Ascending aorta (tissue), 2 donors: ENCODE results near the gene UBALD2. TPM values are rescaled to one million over a fixed set of nuclear protein-coding genes. Genes with fewer than 3 reads are reported as not detected.

Source experiments
- DNase-seq, 2 donors: peaks; one replicate each; pipeline ENCODE4 v3.0.0-alpha.2; 2019; ENCODE audit warnings: low spot score in 2 of 2
- H3K27ac ChIP-seq, 2 donors: fragments of 200-600 bp; sonication (generic); one replicate each; pipeline ENCODE4 v1.5.1; 2016 to 2017; ENCODE audit warnings: mild to moderate bottlenecking in 1 of 2
- H3K27me3 ChIP-seq: fragments of 200-600 bp; sonication (generic); one replicate; pipeline ENCODE4 v1.5.1; 2017
- H3K36me3 ChIP-seq, 2 donors: fragments of 200-600 bp; sonication (generic); one replicate each; pipeline ENCODE4 v1.5.1; 2016
- H3K4me1 ChIP-seq, 2 donors: fragments of 200-600 bp; sonication (generic); one replicate each; pipeline ENCODE4 v1.5.1; 2016 to 2017; ENCODE audit warnings: mild to moderate bottlenecking in 1 of 2
- H3K4me3 ChIP-seq, 2 donors: fragments of 200-600 bp; sonication (generic); one replicate each; pipeline ENCODE4 v1.5.1; 2016 to 2017; ENCODE audit warnings: mild to moderate bottlenecking in 1 of 2
- H3K9me3 ChIP-seq, 2 donors: fragments of 200-600 bp; sonication (generic); one replicate each; pipeline ENCODE4 v1.5.1; 2016
- CTCF ChIP-seq, 3 experiments: fragments of 200-600 bp in 2 of 3; fragments of 450-650 bp in 1 of 3; sonication (generic) in 2 of 3; IDR thresholded peaks; one replicate each; pipeline ENCODE4 v1.5.1; 2016 to 2019; ENCODE audit warnings: antibody characterized with exemption in 3 of 3, mild to moderate bottlenecking in 1 of 3, moderate library complexity in 1 of 3
- intact Hi-C: fragments of 100-400 bp; cut with DNase I; formaldehyde crosslinking; loops from one replicate; pipeline ENCODE4 v1.15.1; 2023
- total RNA-seq: library from RNA; depleted of rRNA; stranded (reverse); fragments of >200 nt; gene quantifications from one replicate; pipeline ENCODE4 v1.1.0, GENCODE V29; 2016

UBALD2 gene
- total RNA-seq, 1 donor from 2014 or later, result 15.9 TPM

GRCh38 chr17:76279742-76280287 lies 14.7 kb downstream of the UBALD2 start:
- DNase-seq, result no peak
- H3K4me3 ChIP-seq, result no peak overlapping the region
- H3K9me3 ChIP-seq, result no peaks in the 10 kb centered on the region
- intact Hi-C loops, result loop anchor here (1.0 to 10.0 kb wide), 3 partner anchors 38 to 375 kb away; partner anchors contain the start of genes MRPL38 and RNF157
- H3K4me1 ChIP-seq, result peaks cover 0 to 3% of the 10 kb centered on the region in 2 donors
- H3K36me3 ChIP-seq, result no peaks in the 10 kb centered on the region
- H3K27me3 ChIP-seq, result no peaks in the 10 kb centered on the region
- H3K27ac ChIP-seq, result no peak overlapping the region
- no peak for TF ChIP-seq CTCF (IDR thresholded peaks at IDR 0.05)

GRCh38 chr17:76280650-76281049 lies 15.5 kb downstream of the UBALD2 start:
- intact Hi-C loops, result no loop called here
- no peak for TF ChIP-seq CTCF (IDR thresholded peaks at IDR 0.05)

GRCh38 chr17:76281573-76282371 lies 16.6 kb downstream of the UBALD2 start:
- Histone ChIP-seq H3K27ac (no peak overlapping the region), H3K27me3 (no peaks in the 10 kb centered on the region), H3K36me3 (no peaks in the 10 kb centered on the region), H3K4me3 (no peak overlapping the region), H3K9me3 (no peaks in the 10 kb centered on the region), H3K4me1 (peaks cover 0 to 3% of the 10 kb centered on the region in 2 donors)
- TF ChIP-seq CTCF (IDR thresholded peaks at IDR 0.05), result no peak
- intact Hi-C loops, result no loop called here
- DNase-seq, result no peak

More at GRCh38 chr17:76280650-76281049, 15.5 kb downstream of the UBALD2 start:
- H3K36me3 ChIP-seq, result no peaks in the 10 kb centered on the region
- no peak overlapping the region for H3K27ac ChIP-seq
- H3K4me1 ChIP-seq, result peaks cover 0 to 3% of the 10 kb centered on the region in 2 donors
- no peaks in the 10 kb centered on the region for H3K9me3 ChIP-seq
- no peaks in the 10 kb centered on the region for H3K27me3 ChIP-seq
- no peak overlapping the region for H3K4me3 ChIP-seq
- no peak for DNase-seq

- Histone ChIP-seq H3K9me3 (no peaks in the 10 kb centered on the region), H3K4me1 (no peaks in the 10 kb centered on the region), H3K4me3 (no peak overlapping the region), H3K27me3 (no peaks in the 10 kb centered on the region), H3K27ac (no peak overlapping the region), H3K36me3 (peaks cover 14 to 21% of the 10 kb centered on the region in 2 donors)
- TF ChIP-seq CTCF (IDR thresholded peaks at IDR 0.05), result no peak
- DNase-seq, result no peak
- intact Hi-C loops, result no loop called here
Measured at GRCh38 chr17:76292567-76292966, 27.4 kb downstream of the UBALD2 start.

- Histone ChIP-seq H3K4me1 (no peaks in the 10 kb centered on the region), H3K4me3 (no peak overlapping the region), H3K36me3 (peaks cover 14 to 21% of the 10 kb centered on the region in 2 donors), H3K27me3 (no peaks in the 10 kb centered on the region), H3K9me3 (no peaks in the 10 kb centered on the region), H3K27ac (no peak overlapping the region)
- TF ChIP-seq CTCF (IDR thresholded peaks at IDR 0.05), result no peak
- intact Hi-C loops, result no loop called here
- DNase-seq, result no peak
Measured at GRCh38 chr17:76293106-76293505, 28.0 kb downstream of the UBALD2 start.
